Thyroid gland (tissue), 4 donors: ENCODE results near the gene CNRIP1. TPM values are rescaled to one million over a fixed set of nuclear protein-coding genes. Genes with fewer than 3 reads are reported as not detected.
A peak's percentile ranks its signal among the peaks of the same experiment; 100 is the strongest.

Experiments used
- DNase-seq, 2 donors: peaks; one replicate each; pipeline ENCODE4 v3.0.0-alpha.2; 2019
- H3K27ac ChIP-seq, 3 donors: fragments of 200-600 bp; sonication (generic); 1 replicate in 2 of 3; 2 replicates in 1 of 3; pipeline ENCODE4 v1.5.1; 2016 to 2019; ENCODE audit warnings: mild to moderate bottlenecking in 1 of 3, moderate library complexity in 1 of 3
- H3K27me3 ChIP-seq: fragments of 200-600 bp; sonication (generic); one replicate; pipeline ENCODE4 v1.5.1; 2019
- H3K36me3 ChIP-seq, 2 donors: fragments of 200-600 bp; sonication (generic); one replicate each; pipeline ENCODE4 v1.5.1; 2016 to 2019
- H3K4me1 ChIP-seq, 2 donors: fragments of 200-600 bp; sonication (generic); one replicate each; pipeline ENCODE4 v1.5.1; 2017 to 2019
- H3K4me3 ChIP-seq, 3 donors: fragments of 200-600 bp; sonication (generic); replicated peaks in 1 of 3; 1 replicate in 2 of 3; 2 replicates in 1 of 3; pipeline ENCODE4 v1.5.1; 2016; ENCODE audit warnings: mild to moderate bottlenecking in 1 of 3
- H3K9me3 ChIP-seq: fragments of 200-600 bp; sonication (generic); one replicate; pipeline ENCODE4 v1.5.1; 2017
- CTCF ChIP-seq, 6 experiments: fragments of 200-600 bp in 3 of 6; fragments of 450-650 bp in 3 of 6; sonication (generic) in 3 of 6; IDR thresholded peaks; one replicate each; pipeline ENCODE4 v1.5.1; 2016 to 2019; ENCODE audit warnings: antibody characterized with exemption in 6 of 6, mild to moderate bottlenecking in 2 of 6, inconsistent platforms in 1 of 6, moderate library complexity in 1 of 6
- POLR2A ChIP-seq, 2 donors: fragments of 450-650 bp; IDR thresholded peaks; one replicate each; pipeline ENCODE4 v1.6.1; 2017; ENCODE audit warnings: antibody characterized with exemption in 2 of 2, mild to moderate bottlenecking in 2 of 2, moderate library complexity in 1 of 2
- WGBS, 2 donors: methylation state at CpG; one replicate each; pipeline ENCODE4 v1.1.5; 2017; 5-methylcytosine and 5-hydroxymethylcytosine counted together
- intact Hi-C: fragments of 100-400 bp; cut with DNase I; formaldehyde crosslinking; loops from one replicate; pipeline ENCODE4 v1.15.1; 2023
- total RNA-seq, 4 donors: library from RNA; depleted of rRNA; stranded (reverse); fragments of >200 nt; gene quantifications; one replicate each; pipeline ENCODE4 v1.2.3, GENCODE V29; 2016

The CNRIP1 gene
- total RNA-seq, 4 donors from 2014 or later: 2.5 to 25.7 (median 17.1) TPM

- intact Hi-C loops: loop anchor here (5.0 kb wide), 1 partner anchor 93 kb away; the partner anchor contains the start of gene PNO1
- H3K4me1 ChIP-seq: peaks cover 26 to 32% of the 10 kb centered on the region in 2 donors
- H3K9me3 ChIP-seq: no peaks in the 10 kb centered on the region
- H3K27me3 ChIP-seq: no peaks in the 10 kb centered on the region
- DNase-seq: no peak
- no peaks in the 10 kb centered on the region for H3K36me3 ChIP-seq
- WGBS, 2 donors: 8% methylated on average over 15 of the region's 15 CpGs
- H3K4me3 ChIP-seq: peak overlapping the region in 2 of 3 donors; percentile 72 to 90
- H3K27ac ChIP-seq: peak overlapping the region; percentile 89 to 95 (median 95)
- no peak for TF ChIP-seq POLR2A (IDR thresholded peaks at IDR 0.05)
- TF ChIP-seq CTCF (IDR thresholded peaks at IDR 0.05): no peak
These were observed 69.0 kb downstream of the CNRIP1 start for GRCh38 chr2:68250652-68251186.

- Histone ChIP-seq H3K4me1 (peaks cover 26 to 32% of the 10 kb centered on the region in 2 donors), H3K9me3 (no peaks in the 10 kb centered on the region), H3K4me3 (peak overlapping the region in 1 of 3 donors; percentile 72), H3K27ac (peak overlapping the region in 2 of 3 donors; percentile 95), H3K36me3 (no peaks in the 10 kb centered on the region), H3K27me3 (no peaks in the 10 kb centered on the region)
- TF ChIP-seq CTCF (IDR thresholded peaks at IDR 0.05) (no peak), POLR2A (IDR thresholded peaks at IDR 0.05) (no peak)
- WGBS, 2 donors: 46 to 52% methylated on average over 5 of the region's 5 CpGs
- intact Hi-C loops: loop anchor here (5.0 kb wide), 1 partner anchor 93 kb away; the partner anchor contains the start of gene PNO1
- DNase-seq: no peak
These were observed 69.6 kb downstream of the CNRIP1 start for GRCh38 chr2:68250196-68250595.

- Histone ChIP-seq H3K4me1 (peaks cover 29 to 32% of the 10 kb centered on the region in 2 donors), H3K27ac (no peak overlapping the region)
- intact Hi-C loops: no loop called here
These were observed 70.9 kb downstream of the CNRIP1 start for GRCh38 chr2:68248806-68249205.

GRCh38 chr2:68248361-68248760 lies 71.4 kb downstream of the CNRIP1 start:
- 77 to 81% methylated on average over 3 of the region's 3 CpGs for WGBS, 2 donors
- H3K27me3 ChIP-seq: no peaks in the 10 kb centered on the region
- no peaks in the 10 kb centered on the region for H3K9me3 ChIP-seq
- TF ChIP-seq POLR2A (IDR thresholded peaks at IDR 0.05) (no peak), CTCF (IDR thresholded peaks at IDR 0.05) (no peak)
- H3K27ac ChIP-seq: no peak overlapping the region
- H3K4me3 ChIP-seq: no peak overlapping the region
- no peak for DNase-seq
- peaks cover 25 to 32% of the 10 kb centered on the region in 2 donors for H3K4me1 ChIP-seq
- intact Hi-C loops: no loop called here
- no peaks in the 10 kb centered on the region for H3K36me3 ChIP-seq

More at GRCh38 chr2:68248806-68249205, 70.9 kb downstream of the CNRIP1 start:
- WGBS, 2 donors: 77 to 84% methylated on average over 2 of the region's 2 CpGs
- Histone ChIP-seq H3K4me3 (no peak overlapping the region), H3K27me3 (no peaks in the 10 kb centered on the region), H3K36me3 (no peaks in the 10 kb centered on the region), H3K9me3 (no peaks in the 10 kb centered on the region)
- DNase-seq: no peak
- TF ChIP-seq POLR2A (IDR thresholded peaks at IDR 0.05): no peak
- TF ChIP-seq CTCF (IDR thresholded peaks at IDR 0.05): no peak

- no peaks in the 10 kb centered on the region for H3K9me3 ChIP-seq
- no peaks in the 10 kb centered on the region for H3K36me3 ChIP-seq
- peaks cover 41 to 45% of the 10 kb centered on the region in 2 donors for H3K4me1 ChIP-seq
- intact Hi-C loops: no loop called here
- DNase-seq: no peak
- no peak overlapping the region for H3K4me3 ChIP-seq
- H3K27me3 ChIP-seq: no peaks in the 10 kb centered on the region
- 88% methylated on average over 1 of the region's 1 CpG for WGBS, 2 donors
- TF ChIP-seq CTCF (IDR thresholded peaks at IDR 0.05): no peak
- no peak for TF ChIP-seq POLR2A (IDR thresholded peaks at IDR 0.05)
- H3K27ac ChIP-seq: no peak overlapping the region
These were observed 73.4 kb downstream of the CNRIP1 start for GRCh38 chr2:68246396-68246795.
